ENCODE results near the gene SYNGR1. TPM values are rescaled to one million over a fixed set of nuclear protein-coding genes. Genes with fewer than 3 reads are reported as not detected.
A peak's percentile ranks its signal among the peaks of the same experiment; 100 is the strongest.

The SYNGR1 gene
- polyA plus RNA-seq, 2 of the 4 experiments (the other 2 are of a cell fraction) = 6.7 to 14.5 TPM

DNA sequence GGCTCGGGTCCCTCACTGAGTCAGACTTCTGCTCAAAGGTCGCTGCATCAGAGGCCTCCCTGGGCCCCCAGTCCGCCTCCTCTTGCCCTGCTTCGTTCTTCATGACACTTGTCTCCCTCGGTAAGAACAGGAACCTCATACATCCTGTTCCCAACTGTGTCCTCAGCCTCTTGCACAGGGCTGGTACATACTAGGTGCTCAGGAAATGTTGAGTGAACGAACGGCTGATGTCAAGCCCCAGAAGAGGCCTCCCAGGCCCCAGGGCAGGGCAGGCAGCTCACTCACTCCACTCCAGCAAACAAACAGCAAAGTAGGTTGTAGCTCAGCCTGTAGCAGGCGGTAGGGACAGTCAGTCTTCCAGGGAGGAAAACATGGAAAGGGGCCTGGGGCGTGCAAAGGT lies 17.2 kb downstream of the SYNGR1 start (continued):
- TF ChIP-seq REST (IDR thresholded peaks at IDR 0.05) (no peak), MYC (IDR thresholded peaks at IDR 0.05; ENCODE audit: borderline replicate concordance, low read length) (no peak)

DNA sequence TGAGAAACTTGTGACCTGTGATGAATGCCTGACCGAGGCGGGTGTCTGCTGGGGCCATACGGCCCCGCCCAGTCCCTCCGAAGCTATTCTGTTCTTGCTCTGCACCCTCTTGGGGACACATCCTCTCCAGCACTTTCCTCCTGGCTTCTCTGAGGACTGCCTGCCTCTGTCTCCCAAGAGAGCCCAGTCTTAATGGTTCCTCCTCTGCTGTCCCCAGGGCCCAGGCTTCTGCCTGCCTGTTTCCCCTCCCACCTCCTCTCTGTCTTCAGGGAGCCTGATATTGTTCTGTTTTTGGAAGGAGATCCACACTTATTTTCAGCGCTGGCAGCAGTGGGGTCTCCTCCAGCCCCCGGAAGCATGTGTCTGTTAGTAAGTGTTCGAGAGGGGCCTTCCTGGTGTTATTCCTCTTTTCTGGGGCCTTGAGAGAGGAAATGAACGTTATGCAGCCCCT lies 18.7 kb downstream of the SYNGR1 start:
- ChIA-PET CTCF (no interaction called here), POLR2A (no interaction called here)
- H3K9me3 ChIP-seq = no peaks in the 10 kb centered on the region
- no peak overlapping the region for H3K4me3 ChIP-seq
- FAIRE-seq (no peak), ATAC-seq (no peak), DNase-seq (ENCODE audit: low read depth in 1 of 2, low spot score in 1 of 2) (no peak)
- WGBS (ENCODE audit: missing lambda C conversion rate) = 85% methylated on average over 9 of the region's 9 CpGs
- H3K4me1 ChIP-seq = no peaks in the 10 kb centered on the region
- no peak overlapping the region for H3K27ac ChIP-seq
- TF ChIP-seq HOXB13 (CRISPR knock-in tag; IDR thresholded peaks at IDR 0.05; ENCODE audit: low read depth) = no peak
- no peak overlapping the region for H3K4me2 ChIP-seq

- FAIRE-seq (no peak), DNase-seq (ENCODE audit: low read depth in 1 of 2, low spot score in 1 of 2) (no peak), ATAC-seq (no peak)
- POLR2A ChIA-PET = no interaction called here
- CTCF ChIA-PET = no interaction called here
- Histone ChIP-seq H3K4me3 (no peak overlapping the region), H3K4me2 (no peak overlapping the region), H3K27ac (no peak overlapping the region), H3K4me1 (no peaks in the 10 kb centered on the region), H3K9me3 (no peaks in the 10 kb centered on the region)
- TF ChIP-seq FOSL2 (IDR thresholded peaks at IDR 0.05) (no peak), FOSL2 (CRISPR knock-in tag; IDR thresholded peaks at IDR 0.05) (no peak)
- 89% methylated on average over 6 of the region's 6 CpGs for WGBS (ENCODE audit: missing lambda C conversion rate)
These were observed 19.4 kb downstream of the SYNGR1 start for GRCh38 chr22:39369186-39369585.

DNA sequence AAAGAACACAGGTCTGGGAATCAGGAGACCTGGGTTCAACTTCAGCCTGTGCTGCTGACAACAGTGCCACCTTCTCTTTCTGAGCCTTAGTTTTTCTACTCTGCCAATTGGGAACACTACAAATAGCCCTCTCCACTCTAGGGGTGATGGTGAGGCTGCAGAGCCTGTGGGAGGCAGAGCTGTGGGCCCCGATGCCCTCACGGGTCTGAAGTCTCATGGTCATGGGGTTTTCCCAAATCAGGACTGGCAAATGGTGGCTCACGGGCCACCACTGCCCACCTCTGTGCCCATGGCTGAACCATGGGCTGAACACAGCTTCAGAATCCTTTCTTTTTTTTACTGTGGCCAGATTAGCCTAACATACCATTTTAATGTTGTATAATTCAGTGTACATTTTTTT lies 19.8 kb downstream of the SYNGR1 start:
- ChIA-PET POLR2A (no interaction called here), CTCF (interaction anchor here (1.0 kb wide), 1 partner anchor 26 kb away, joined by 3 read pairs; no protein-coding TSS in a partner anchor)
- Histone ChIP-seq H3K4me2 (no peak overlapping the region), H3K4me1 (no peaks in the 10 kb centered on the region), H3K4me3 (no peak overlapping the region), H3K27ac (no peak overlapping the region), H3K9me3 (no peaks in the 10 kb centered on the region)
- DNase-seq (ENCODE audit: low read depth in 1 of 2, low spot score in 1 of 2) = no peak
- TF ChIP-seq NFE2L2 (conservative IDR thresholded peaks at IDR 0.05; ENCODE audit: low read length) (no peak), HOXA7 (CRISPR knock-in tag; IDR thresholded peaks at IDR 0.05) (no peak), ZSCAN20 (CRISPR knock-in tag; IDR thresholded peaks at IDR 0.05) (no peak), ESRRA (IDR thresholded peaks at IDR 0.05; ENCODE audit: borderline replicate concordance, low read length) (no peak), ZNF302 (CRISPR knock-in tag; IDR thresholded peaks at IDR 0.05) (no peak)
- TF ChIP-seq, protein P1, sequence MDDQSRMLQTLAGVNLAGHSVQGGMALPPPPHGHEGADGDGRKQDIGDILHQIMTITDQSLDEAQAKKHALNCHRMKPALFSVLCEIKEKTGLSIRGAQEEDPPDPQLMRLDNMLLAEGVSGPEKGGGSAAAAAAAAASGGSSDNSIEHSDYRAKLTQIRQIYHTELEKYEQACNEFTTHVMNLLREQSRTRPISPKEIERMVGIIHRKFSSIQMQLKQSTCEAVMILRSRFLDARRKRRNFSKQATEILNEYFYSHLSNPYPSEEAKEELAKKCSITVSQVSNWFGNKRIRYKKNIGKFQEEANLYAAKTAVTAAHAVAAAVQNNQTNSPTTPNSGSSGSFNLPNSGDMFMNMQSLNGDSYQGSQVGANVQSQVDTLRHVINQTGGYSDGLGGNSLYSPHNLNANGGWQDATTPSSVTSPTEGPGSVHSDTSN (IDR thresholded peaks at IDR 0.05) = no peak
- no peak for ATAC-seq
- FAIRE-seq = no peak
- 93% methylated on average over 3 of the region's 3 CpGs for WGBS (ENCODE audit: missing lambda C conversion rate)

GRCh38 chr22:39371732-39372131 lies 21.9 kb downstream of the SYNGR1 start:
- WGBS (ENCODE audit: missing lambda C conversion rate) = 81% methylated on average over 2 of the region's 2 CpGs
- no peak for DNase-seq (ENCODE audit: low read depth in 1 of 2, low spot score in 1 of 2)
- no peak for FAIRE-seq
- ATAC-seq = no peak
- CTCF ChIA-PET = interaction anchor here (0.6 to 1.0 kb wide), 2 partner anchors 11 to 17 kb away, joined by 3 read pairs; no protein-coding TSS in a partner anchor
- H3K4me2 ChIP-seq = no peak overlapping the region
- peak; percentile 13 for TF ChIP-seq MAFK (IDR thresholded peaks at IDR 0.05; ENCODE audit: partially characterized antibody)
- no peak for TF ChIP-seq HDAC2 (IDR thresholded peaks at IDR 0.05)
- POLR2A ChIA-PET = no interaction called here
- H3K27ac ChIP-seq = no peak overlapping the region
- no peaks in the 10 kb centered on the region for H3K9me3 ChIP-seq
- no peak overlapping the region for H3K4me3 ChIP-seq
- H3K4me1 ChIP-seq = no peaks in the 10 kb centered on the region

Data from A549 (cell line).